BJ (cell line): Measurements from ENCODE around the gene ETHE1. TPM values are rescaled to one million over a fixed set of nuclear protein-coding genes. Genes with fewer than 3 reads are reported as not detected.

Source experiments
- CTCF ChIA-PET: fragments of 350-600 bp; formaldehyde crosslinking; extraction: SDS; loops from one replicate; lab custom pipeline; 2021; ENCODE audit warnings: antibody characterized with exemption, inconsistent platforms; lab: Yijun Ruan, JAX
- POLR2A ChIA-PET: fragments of 300-600 bp; sonication (Branson Sonifier 250); formaldehyde crosslinking; extraction: SDS; loops from one replicate; lab custom pipeline; 2021; ENCODE audit warnings: antibody characterized with exemption; lab: Charles Lee
- DNase-seq: peaks from one replicate; pipeline ENCODE4 v3.0.0-alpha.2; 2011; ENCODE audit warnings: low read depth
- H3K27me3 ChIP-seq: 2 replicates; pipeline ENCODE4 v1.6.0; 2011; ENCODE audit warnings: low read length; ENCODE audit not compliant: control insufficient read depth, insufficient read depth
- H3K36me3 ChIP-seq: 2 replicates; pipeline ENCODE4 v1.5.1; 2011; ENCODE audit warnings: low read length; ENCODE audit not compliant: control insufficient read depth, insufficient read depth
- H3K4me3 ChIP-seq: 2 replicates; pipeline ENCODE4 v1.5.1; 2011; ENCODE audit warnings: low read depth, mild to moderate bottlenecking, control low read depth, low read length
- CTCF ChIP-seq: IDR thresholded peaks from 2 replicates; pipeline ENCODE4 v1.5.1; 2011; ENCODE audit warnings: low read depth, mild to moderate bottlenecking, control low read depth, inconsistent platforms, low read length, moderate library complexity; ENCODE audit not compliant: insufficient read depth
- polyA plus RNA-seq: library from polyadenylated mRNA; depleted of rRNA; stranded (reverse); fragments of >200 nt; gene quantifications from 2 replicates; pipeline ENCODE4 v1.2.3, GENCODE V29; 2011

ETHE1 gene
- polyA plus RNA-seq, 1 experiment, result 261 TPM

- CTCF ChIA-PET, result interaction anchor here (1.5 to 3.1 kb wide), 2 partner anchors 9 to 63 kb away, joined by 8 to 15 read pairs; no protein-coding TSS in a partner anchor
- TF ChIP-seq CTCF, result no peak
- POLR2A ChIA-PET, result interaction anchor here (0.6 kb wide), 1 partner anchor 34 kb away, joined by 3 read pairs; no protein-coding TSS in a partner anchor
- Histone ChIP-seq H3K27me3 (no peaks in the 10 kb centered on the region), H3K36me3 (peaks cover 15% of the 10 kb centered on the region), H3K4me3 (no peak overlapping the region)
- DNase-seq, result no peak
These were observed 16.3 kb downstream of the ETHE1 start for GRCh38 chr19:43510713-43511112.

GRCh38 chr19:43507880-43508279 is 19.1 kb downstream of the ETHE1 start:
- no peak for TF ChIP-seq CTCF
- CTCF ChIA-PET, result interaction anchor here (0.7 to 3.1 kb wide), 4 partner anchors 12 to 620 kb away, joined by 3 to 15 read pairs (median 6); no protein-coding TSS in a partner anchor

GRCh38 chr19:43506629-43507028 is 20.4 kb downstream of the ETHE1 start:
- TF ChIP-seq CTCF, result no peak
- no peak for DNase-seq
- H3K27me3 ChIP-seq, result no peaks in the 10 kb centered on the region
- ChIA-PET POLR2A (no interaction called here), CTCF (interaction anchor here (3.0 kb wide), 1 partner anchor 13 kb away, joined by 12 read pairs; no protein-coding TSS in a partner anchor)
- H3K4me3 ChIP-seq, result no peak overlapping the region
- peaks cover 17% of the 10 kb centered on the region for H3K36me3 ChIP-seq

More at GRCh38 chr19:43507880-43508279, 19.1 kb downstream of the ETHE1 start:
- no peak for DNase-seq
- Histone ChIP-seq H3K27me3 (no peaks in the 10 kb centered on the region), H3K36me3 (peaks cover 15% of the 10 kb centered on the region), H3K4me3 (no peak overlapping the region)
- POLR2A ChIA-PET, result no interaction called here

- no peak for DNase-seq
- ChIA-PET CTCF (interaction anchor here (0.9 to 3.0 kb wide), 2 partner anchors 14 to 74 kb away, joined by 5 to 12 read pairs; no protein-coding TSS in a partner anchor), POLR2A (no interaction called here)
These were observed 21.1 kb downstream of the ETHE1 start for GRCh38 chr19:43505941-43506340.

GRCh38 chr19:43505186-43505456 is 21.9 kb downstream of the ETHE1 start:
- Histone ChIP-seq H3K4me3 (no peak overlapping the region), H3K36me3 (peaks cover 16% of the 10 kb centered on the region), H3K27me3 (no peaks in the 10 kb centered on the region)
- ChIA-PET POLR2A (no interaction called here), CTCF (interaction anchor here (0.7 to 3.0 kb wide), 5 partner anchors 9 to 73 kb away, joined by 4 to 25 read pairs (median 5); no protein-coding TSS in a partner anchor)
- no peak for DNase-seq
- TF ChIP-seq CTCF, result no peak

More at GRCh38 chr19:43505941-43506340, 21.1 kb downstream of the ETHE1 start:
- H3K27me3 ChIP-seq, result no peaks in the 10 kb centered on the region
- no peak overlapping the region for H3K4me3 ChIP-seq
- no peak for TF ChIP-seq CTCF
- peaks cover 19% of the 10 kb centered on the region for H3K36me3 ChIP-seq
